Midbrain (tissue), 1 donor: ENCODE results near the gene PPP1R15A.
"Not testable (repeated sequence)": the region's sequence is repeated elsewhere in the genome, so short reads cannot be mapped to it uniquely, and the experiment has no call there.

Experiments used
- DNase-seq: peaks from one replicate; lab custom pipeline; 2025; lab: John Stamatoyannopoulos, UW

PPP1R15A gene

DNA sequence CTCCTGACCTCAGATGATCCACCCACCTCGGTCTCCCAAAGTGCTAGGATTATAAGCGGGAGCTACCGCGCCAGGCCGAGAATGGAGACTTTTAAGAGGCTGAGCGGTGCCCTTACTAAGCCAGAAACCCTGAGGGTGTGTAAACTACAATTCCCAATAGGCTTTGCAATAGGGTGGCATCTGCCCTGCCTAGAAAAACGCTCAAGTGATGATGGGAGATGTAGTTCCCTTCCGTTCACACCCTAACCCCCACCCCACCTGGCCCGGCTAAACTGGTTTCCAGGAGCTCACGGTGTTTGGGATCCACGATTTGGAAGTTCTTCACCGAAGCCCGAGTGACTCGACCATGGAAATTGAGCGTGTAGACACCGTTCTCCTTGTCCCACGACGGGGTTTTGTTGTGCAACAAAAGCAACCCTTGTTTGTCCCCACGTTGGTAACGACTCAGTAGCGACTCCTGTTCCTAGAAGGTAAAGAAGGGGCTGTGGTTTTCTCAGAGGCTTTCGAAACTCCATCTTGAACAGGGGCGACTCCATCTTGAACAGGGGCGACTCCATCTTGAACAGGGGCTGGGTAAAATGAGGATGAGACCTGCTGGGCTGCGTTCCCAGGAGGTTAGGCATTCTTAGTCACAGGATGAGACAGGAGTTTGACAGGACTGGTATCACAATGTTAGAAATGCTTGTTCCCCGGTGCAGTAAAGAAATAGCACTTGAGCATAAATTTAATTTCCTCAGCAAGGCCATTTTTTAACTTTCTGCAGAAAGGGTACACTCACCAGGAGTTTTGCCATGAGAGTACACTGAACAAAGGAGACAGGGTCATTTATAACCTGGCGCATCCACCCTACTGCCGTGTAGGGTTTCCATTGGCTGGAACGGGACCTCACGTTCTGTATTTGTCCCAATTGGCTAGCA, 9.8 kb downstream of the PPP1R15A start:
- no peak for DNase-seq

DNA sequence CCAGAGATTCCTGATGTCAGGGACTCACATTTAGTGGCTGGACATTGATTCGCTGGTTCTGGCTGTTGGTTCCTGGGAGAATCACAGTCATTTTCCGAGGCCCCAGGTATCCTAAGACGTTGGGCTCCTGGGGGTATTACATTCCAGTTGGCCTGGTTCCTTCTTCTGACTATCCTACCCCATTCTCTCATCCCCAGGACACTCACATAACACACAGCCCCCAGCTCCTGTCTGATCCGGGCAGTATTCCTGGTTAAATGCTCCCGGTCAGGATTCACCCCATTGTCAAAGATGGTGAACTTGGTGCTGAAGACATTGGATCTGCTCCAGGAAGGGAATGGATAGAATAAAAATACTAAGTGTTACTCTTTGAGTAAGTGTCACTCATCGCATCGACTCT, 11.5 kb downstream of the PPP1R15A start:
- no peak for DNase-seq

DNA sequence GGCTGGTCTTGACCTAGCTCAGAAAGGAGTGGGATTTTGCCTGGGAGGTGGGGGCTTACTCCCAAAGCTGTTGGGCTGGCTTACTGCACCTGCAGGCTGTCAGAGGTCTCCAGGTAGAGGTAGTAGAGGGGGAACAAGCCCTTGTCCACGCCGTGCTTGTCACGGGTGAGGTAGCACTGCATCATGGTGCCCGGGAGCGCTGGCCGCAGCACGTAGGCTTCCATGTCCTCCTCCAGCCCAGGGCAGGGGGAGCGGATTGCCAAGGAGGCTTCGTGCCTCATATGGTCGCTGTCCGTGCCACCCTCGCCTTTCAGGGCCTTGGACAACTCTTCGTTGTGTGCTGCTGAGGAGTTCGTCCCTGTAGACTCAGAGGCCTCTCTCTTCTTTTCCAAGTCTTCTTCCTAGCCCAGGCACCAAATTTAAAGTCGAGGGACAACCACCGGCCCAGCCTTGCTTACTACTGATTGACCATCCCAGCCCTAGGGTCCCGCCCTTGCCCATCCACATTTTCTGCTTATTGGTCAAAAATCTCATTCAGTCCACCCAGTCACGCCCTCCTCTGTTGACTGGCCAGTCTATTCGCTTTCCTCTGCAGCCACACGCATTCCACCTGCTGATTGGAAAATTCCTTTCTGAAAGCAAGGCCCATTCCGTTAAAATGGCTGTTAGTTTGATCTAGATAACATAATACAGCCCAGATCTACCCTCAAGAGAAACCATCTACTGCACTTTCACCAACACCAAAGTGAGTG, 15.8 kb downstream of the PPP1R15A start:
- DNase-seq = no peak

GRCh38 chr19:48889496-48889895, 17.3 kb downstream of the PPP1R15A start:
- DNase-seq = not testable (repeated sequence)

- DNase-seq = no peak
Observed at GRCh38 chr19:48890551-48890950, 18.3 kb downstream of the PPP1R15A start.

GRCh38 chr19:48895226-48895625, 23.0 kb downstream of the PPP1R15A start:
- no peak for DNase-seq

- DNase-seq = no peak
Observed at GRCh38 chr19:48896191-48896720, 24.0 kb downstream of the PPP1R15A start.

GRCh38 chr19:48897181-48897580, 25.0 kb downstream of the PPP1R15A start:
- no peak for DNase-seq

- not testable (repeated sequence) for DNase-seq
Observed at GRCh38 chr19:48899386-48899749, 27.1 kb downstream of the PPP1R15A start.

DNA sequence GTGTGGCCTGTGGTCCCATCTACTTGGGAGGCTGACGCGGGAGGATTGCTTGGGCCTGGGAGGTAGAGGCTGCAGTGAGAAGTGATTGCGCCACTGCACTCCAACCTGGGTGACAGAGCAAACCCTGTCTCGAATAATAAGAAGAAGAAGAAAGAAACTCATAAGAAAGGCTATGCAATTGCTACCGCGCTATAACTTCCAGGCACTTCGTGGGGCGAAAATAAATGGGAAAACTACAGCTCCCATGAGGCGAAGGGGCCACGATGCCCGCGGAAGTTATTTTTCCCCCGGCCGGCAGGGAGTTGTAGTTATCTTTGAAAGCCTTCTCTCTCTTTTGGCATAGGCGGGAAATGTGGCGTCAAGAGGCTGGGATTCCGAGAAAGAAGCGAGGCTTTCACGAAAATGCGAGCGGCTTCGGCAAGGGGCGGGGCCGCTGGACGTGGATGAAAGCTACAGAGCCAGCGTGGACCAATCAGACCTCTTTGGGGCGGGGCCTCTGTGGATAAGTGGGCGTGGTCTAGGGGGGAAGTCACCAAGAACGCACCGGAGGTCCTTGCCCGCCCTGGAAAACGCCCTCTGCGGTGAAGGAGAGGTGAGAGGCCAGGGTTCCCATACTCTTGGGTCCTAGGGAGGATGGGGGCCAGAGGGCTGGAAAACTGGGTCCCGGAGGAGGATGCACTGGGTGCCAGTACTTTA, 27.7 kb downstream of the PPP1R15A start, which contains the start of gene NUCB1:
TSS of gene NUCB1 (plus strand) at position 532 of the 696 bp plus-strand sequence. CDS start 485 bp downstream, outside the sequence.
- DNase-seq = peak; percentile 99

- peak; percentile 13 for DNase-seq
Observed at GRCh38 chr19:48900477-48901406, 28.5 kb downstream of the PPP1R15A start.

DNA sequence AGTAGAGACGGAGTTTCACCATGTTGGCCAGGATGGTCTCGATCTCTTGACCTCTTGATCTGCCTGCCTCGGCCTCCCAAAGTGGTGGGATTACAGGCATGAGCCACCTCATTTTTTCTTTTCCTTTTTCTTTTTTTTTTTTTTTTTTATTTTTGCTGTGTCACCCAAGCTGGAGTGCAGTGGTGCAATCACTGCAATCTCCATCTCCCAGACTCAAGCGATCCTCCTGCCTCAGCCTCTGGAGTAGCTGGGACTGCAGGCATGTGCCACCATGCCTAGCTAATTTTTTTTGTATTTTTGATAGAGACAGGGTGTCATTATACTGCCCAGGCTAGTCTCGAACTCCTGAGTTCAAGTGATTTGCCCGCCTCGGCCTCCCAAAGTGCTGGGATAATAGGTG, 30.1 kb downstream of the PPP1R15A start:
- DNase-seq = not testable (repeated sequence)

DNA sequence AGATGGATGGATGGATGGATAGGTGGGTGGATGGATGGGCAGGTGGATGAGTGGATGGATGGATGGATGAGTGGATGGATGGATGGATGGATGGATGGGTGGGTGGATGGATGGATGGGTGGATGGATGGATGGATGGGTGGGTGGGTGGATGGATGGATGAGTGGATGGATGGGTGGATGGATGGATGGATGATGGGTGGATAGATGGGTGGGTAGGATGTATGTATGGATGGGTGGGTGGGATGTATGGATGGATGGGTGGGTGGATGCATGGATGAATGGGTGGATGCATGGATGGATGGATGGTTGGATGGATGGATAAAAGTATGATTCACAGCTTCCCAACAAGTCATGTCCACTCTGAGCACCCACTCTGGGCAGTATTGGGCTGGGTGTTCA, 31.6 kb downstream of the PPP1R15A start:
- DNase-seq = not testable (repeated sequence)

DNA sequence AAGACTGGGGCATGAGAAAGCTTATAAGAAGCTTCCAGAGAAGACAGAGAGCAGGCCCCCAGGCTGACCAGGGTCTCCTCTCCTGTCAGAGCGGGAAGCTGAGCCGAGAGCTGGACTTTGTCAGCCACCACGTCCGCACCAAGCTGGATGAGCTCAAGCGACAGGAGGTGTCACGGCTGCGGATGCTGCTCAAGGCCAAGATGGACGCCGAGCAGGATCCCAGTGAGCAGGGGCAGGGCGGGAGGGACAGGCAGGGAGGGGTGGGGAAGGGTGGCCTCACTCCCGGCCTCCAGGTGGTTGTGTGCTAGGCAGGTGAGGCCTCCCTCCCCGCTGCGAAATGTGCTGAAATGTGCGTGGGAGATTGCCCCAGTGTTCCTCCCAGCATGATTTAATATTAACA, 33.4 kb downstream of the PPP1R15A start:
- DNase-seq = no peak

DNA sequence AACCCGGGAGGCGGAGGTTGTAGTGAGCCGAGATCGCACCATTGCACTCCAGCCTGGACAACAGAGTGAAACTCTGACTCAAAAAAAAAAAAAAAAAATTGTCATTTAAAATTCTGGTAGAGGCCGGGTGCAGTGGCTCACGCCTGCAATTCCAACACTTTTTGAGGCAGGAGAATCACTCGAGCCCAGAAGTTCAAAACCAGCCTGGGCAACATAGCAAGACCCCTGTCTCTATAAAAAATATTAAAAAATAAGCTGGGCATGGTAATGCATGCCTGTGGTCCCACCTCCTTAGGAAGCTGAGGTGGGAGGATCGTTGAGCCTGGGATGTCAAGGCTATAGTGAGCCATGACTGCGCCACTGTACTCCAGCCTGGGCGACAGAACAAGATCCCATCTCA, 34.1 kb downstream of the PPP1R15A start:
- DNase-seq = no peak

GRCh38 chr19:48907671-48908070, 35.5 kb downstream of the PPP1R15A start:
- no peak for DNase-seq

DNA sequence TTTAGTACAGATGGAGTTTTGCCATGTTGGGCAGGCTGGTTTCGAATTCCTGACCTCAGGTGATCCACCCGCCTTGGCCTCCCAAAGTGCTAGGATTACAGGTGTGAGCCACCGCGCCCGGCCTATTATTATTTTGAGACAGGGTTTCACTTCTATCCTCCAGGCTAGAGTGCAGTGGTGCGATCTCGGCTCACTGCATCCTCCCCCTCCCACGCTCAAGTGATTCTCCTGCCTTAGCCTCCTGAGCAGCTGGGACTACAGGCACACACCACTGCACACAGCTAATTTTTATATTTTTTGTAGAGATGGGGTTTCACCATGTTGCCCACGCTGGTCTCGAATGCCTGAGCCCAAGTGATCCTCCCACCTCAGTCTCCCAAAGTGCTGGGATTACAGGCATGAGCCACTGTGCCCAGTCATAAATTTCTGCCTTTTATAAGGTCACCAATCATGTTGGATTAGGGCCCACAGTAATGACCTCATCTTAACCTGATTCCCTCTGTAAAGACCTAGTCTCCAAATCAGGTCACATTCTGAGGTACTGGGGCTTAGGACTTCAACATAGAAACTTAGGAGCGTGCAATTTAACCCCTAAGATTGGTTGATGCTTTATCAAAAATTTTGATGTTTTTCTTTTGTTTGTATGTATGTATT, 37.3 kb downstream of the PPP1R15A start:
- not testable (repeated sequence) for DNase-seq

- no peak for DNase-seq
Observed at GRCh38 chr19:48910803-48911202, 38.6 kb downstream of the PPP1R15A start.

- DNase-seq = no peak
Observed at GRCh38 chr19:48913114-48913889, 41.1 kb downstream of the PPP1R15A start.

- DNase-seq = no peak
Observed at GRCh38 chr19:48914181-48914580, 42.0 kb downstream of the PPP1R15A start.
